GM19455 (cell line): Measurements from ENCODE around the gene TBC1D1.

Source experiments
- ATAC-seq: cut with Tn5 transposase; IDR thresholded peaks from one replicate; pipeline ENCODE4 v1.9.1; 2021; ENCODE audit not compliant: unreplicated experiment

Gene TBC1D1

DNA sequence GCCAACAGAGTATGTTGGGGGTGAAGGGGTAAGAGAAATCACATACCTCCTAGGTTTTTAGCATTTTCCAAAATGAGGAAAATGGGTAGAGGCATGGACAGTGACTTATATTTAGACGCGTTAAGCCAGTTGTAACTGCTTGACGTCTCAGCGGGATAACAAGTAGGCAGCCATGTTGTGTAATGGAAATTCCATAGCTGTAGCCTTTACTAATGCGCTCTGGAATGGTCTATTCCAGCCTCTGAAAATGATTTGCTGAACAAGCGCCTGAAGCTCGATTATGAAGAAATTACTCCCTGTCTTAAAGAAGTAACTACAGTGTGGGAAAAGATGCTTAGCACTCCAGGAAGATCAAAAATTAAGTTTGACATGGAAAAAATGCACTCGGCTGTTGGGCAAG, 204.8 kb downstream of the TBC1D1 start:
- ATAC-seq, result no peak

- ATAC-seq, result no peak
Observed at GRCh38 chr4:38097818-38098217, 206.9 kb downstream of the TBC1D1 start.

GRCh38 chr4:38099020-38099600, 208.2 kb downstream of the TBC1D1 start:
- ATAC-seq, result no peak

GRCh38 chr4:38099908-38100407, 209.1 kb downstream of the TBC1D1 start:
- no peak for ATAC-seq

- no peak for ATAC-seq
Observed at GRCh38 chr4:38100474-38101255, 209.8 kb downstream of the TBC1D1 start.

GRCh38 chr4:38101563-38101962, 210.7 kb downstream of the TBC1D1 start:
- ATAC-seq, result no peak

DNA sequence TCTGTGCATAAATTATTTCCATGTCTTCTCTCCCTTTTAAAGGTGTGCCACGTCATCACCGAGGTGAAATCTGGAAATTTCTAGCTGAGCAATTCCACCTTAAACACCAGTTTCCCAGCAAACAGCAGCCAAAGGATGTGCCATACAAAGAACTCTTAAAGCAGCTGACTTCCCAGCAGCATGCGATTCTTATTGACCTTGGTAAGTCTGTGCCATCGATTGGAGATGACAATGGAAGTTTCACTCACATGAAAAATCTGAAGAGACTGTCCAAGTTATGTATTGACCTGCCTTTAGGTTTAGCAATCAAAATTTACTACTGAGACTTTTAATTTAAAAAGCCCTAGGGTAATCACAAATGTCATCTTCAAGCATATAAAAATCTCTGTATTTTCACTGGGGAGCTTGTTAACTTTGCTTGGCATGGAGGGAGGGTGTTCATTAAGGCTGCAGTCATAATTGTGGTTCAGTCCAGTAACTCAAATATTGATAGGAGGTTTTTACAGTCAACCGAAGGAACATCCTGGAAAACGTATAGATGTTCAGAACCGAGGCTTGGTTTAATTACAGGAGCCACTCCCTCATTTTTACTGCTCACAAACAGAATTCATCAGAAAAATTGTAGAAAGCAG, 212.2 kb downstream of the TBC1D1 start:
- ATAC-seq, result no peak

- peak; percentile 90 for ATAC-seq
Observed at GRCh38 chr4:38105475-38106220, 214.8 kb downstream of the TBC1D1 start.

DNA sequence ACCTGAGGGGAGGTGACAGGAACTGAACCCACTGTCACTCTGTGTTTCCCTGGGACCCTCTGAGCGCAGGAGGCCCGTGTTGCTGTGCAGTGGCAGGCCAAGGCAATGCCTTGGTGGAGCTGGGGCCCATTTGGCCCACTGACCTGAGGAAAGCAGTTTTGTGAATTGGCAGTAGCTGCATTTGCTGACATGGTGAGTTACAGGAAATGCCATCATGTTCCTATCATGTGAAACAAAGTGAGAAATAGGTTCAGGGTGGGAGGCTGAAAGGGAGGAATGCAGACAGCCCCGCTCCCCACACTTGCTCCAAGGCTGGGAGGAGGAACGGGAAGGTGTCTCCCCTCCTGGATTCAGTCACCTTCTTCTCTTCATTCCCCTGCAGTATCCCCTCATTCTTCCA, 215.4 kb downstream of the TBC1D1 start:
- no peak for ATAC-seq

GRCh38 chr4:38106886-38107514, 216.1 kb downstream of the TBC1D1 start:
- no peak for ATAC-seq

DNA sequence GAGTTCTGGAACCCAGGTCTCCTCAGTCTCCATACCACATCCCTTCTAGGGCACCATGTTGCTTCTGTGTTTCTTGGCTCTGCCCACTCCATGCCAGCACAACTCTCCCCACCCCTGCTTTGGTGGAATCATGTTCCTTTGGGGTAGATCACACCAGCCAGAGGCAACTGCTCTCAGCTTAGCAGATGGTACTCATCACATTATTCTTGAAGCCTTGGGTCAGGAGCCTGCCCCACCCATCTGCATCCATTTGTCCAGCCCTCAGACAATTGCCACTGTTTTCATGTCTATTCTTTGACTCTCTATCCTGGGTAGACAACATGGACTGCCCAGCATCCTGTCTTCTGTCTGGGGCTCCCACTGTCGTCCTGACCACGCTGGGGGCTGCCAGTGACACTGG, 216.9 kb downstream of the TBC1D1 start:
- no peak for ATAC-seq

DNA sequence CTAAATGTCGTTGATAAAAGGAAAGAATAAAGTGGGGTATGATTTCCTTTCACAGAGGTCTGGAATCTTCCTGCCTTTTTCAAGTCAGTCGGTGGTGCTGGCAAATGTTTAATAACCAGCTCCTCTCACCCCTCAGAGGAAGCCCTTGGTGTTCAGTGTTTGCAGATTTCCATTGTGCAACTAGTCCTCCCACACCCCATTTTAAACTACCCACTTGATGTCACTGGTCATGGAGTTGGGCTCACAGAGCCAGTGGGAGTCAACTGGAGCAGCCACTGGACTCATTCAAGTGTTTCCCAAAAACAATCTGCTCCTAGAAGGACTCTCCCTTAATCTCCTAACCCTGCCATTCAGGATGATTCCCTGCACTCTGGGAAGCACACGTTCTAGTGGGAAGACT, 218.5 kb downstream of the TBC1D1 start:
- no peak for ATAC-seq

DNA sequence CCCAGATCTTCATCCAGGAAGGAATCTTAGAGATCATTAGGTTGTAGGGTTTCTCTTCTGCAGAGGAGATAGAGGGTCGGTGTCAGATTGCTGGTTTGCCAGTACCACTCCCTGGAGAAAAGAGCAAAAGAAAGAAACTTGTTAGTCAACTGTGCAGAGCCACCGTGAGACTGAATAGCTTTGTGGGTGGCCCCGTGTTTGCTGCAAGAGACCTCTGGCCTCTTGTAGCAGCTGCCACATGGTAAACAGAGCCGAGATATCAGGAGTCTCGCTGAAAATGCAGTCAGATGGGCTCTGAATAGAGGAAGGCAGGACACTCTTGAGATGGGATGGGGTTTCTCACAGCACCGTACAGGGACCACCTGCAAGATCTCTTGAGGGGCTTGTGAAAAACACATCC, 219.0 kb downstream of the TBC1D1 start:
- ATAC-seq, result no peak

DNA sequence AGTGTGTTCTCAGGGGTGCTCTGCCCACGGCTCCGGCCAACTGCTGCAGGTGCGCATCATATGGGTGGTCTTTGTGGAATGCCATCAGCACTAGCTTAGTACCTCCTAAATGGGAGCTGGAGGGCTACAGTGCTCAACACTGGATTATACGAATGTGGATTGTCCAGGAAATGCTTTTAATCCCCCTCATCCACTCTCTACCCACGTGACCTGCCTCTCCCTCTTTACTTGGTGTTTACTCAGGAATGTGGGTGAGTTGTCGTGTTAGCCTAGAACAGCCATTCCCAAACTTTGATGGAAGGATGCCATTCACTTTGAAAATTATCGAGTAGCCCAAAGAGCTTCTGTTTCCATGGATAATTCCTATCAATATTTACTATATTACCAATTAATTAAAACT, 220.1 kb downstream of the TBC1D1 start:
- no peak for ATAC-seq

DNA sequence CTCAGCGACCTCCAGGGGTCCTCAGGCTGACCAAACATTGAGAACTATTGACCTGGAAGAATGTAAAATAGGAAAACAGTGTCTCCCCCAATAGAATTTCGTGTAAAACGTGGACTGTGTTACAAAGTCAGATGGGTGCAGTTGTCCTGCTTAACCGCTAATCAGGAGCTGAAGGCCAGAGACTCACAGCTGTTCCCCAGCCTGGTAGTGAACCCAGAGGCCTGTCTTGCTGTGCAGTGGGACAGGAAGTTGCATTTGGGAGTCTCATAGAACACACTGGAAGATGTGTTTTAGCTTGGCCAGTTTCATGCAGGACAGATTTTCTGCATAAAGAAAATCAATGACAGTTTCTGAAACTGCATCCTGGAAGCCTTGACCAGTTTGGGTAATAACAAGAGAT, 220.8 kb downstream of the TBC1D1 start:
- ATAC-seq, result no peak

DNA sequence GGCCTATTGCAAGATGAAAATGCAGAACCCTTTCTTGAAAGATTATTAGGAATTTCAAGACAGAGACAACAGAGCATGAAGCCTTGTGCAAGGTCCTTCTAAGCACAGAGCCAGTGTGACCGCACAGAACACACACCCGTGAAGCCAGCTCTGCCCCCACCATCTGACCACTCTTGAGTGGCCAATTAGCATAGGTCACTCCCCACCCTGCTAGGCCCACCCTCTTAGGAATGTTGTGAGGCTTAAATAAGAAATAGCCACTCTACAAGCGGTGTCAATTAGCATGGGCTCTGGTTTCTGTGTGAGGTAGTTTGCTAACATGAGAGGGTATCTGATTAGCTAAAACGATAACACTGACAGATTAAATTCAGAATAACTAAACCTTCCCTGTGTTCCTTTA, 222.2 kb downstream of the TBC1D1 start:
- no peak for ATAC-seq

- ATAC-seq, result no peak
Observed at GRCh38 chr4:38113551-38113950, 222.7 kb downstream of the TBC1D1 start.

DNA sequence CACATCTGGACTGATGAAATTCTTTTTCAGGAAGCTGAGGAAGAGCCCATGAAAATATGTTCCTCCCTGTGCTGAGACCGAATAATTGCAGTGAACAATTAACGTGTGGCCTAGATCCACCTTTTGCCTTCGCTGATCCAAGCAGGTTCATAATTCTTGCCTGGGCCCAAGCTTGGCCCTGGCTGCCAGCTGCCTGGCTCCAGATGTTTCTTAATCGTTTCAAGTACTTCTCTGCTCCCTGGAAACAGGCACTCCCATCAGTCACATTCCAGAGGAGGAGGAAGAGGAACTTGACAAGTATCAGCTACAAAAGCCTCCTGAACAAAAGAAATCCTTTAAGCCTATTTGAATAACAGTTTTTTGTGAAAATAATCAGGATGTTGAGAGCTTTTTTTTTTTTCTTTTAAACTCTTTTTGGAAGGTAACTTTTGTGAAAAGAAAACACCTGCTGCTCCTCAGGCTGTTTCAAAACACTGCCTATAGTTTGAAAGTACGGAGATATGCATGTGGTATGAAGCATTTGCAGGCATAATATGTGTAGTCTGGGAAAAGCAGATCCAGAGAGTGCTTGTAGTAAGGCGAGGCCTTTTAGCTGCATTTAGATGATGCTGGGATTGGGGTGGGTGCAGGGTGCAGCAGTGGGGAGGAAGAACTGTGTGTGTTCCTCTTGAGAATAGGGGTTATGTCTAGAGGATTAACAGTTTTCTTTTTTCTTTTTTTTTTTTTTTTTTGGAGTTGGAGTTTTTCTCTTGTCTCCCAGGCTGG, 223.7 kb downstream of the TBC1D1 start:
- no peak for ATAC-seq

DNA sequence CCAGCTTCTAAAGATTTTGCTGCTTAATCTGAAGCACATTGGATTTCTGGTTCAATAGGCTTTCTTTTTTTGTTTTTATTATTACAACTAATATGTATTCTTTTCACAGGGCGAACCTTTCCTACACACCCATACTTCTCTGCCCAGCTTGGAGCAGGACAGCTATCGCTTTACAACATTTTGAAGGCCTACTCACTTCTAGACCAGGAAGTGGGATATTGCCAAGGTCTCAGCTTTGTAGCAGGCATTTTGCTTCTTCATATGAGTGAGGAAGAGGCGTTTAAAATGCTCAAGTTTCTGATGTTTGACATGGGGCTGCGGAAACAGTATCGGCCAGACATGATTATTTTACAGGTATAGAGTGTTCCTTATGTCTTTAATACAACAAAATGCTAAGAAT, 224.7 kb downstream of the TBC1D1 start:
- no peak for ATAC-seq

DNA sequence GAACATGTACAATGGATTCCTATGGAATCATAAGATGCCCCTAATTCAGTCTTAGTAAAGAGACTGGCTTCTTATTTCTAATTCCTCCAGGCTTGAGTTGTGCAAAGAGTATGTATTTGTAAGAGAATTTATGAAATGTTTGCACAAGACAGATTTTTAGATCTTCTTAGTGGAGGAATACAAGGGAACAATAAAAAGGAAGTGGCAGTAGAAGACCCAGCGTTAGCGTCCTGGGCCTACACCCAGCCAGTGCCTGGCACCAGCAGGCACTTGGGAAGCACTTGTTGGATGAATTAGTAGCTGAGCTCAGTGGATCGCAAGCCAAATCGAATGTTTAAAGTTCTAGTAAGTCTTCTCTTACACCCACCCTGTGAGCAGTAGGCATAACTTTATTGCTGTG, 226.7 kb downstream of the TBC1D1 start:
- no peak for ATAC-seq
